IMR-90 (cell line): ENCODE results near the gene BGN. TPM values are rescaled to one million over a fixed set of nuclear protein-coding genes. Genes with fewer than 3 reads are reported as not detected.
A peak's percentile ranks its signal among the peaks of the same experiment; 100 is the strongest.

Source experiments
- ATAC-seq: fragments of 200-7000 bp; cut with Tn5 transposase; 2 replicates; pipeline ENCODE4 v1.9.1; 2020; ENCODE audit warnings: low read depth, mild to moderate bottlenecking, moderate library complexity
- BruUV-seq: library from RNA; stranded (reverse); fragments of 400-500 nt; replicated peaks from 2 replicates; lab custom pipeline; 2021; lab: Mats Ljungman, UMichigan
- CTCF ChIA-PET: fragments of 300-600 bp; formaldehyde crosslinking; extraction: SDS; loops from one replicate; lab custom pipeline; 2021; ENCODE audit warnings: antibody characterized with exemption; lab: Yijun Ruan, JAX
- POLR2A ChIA-PET: fragments of 300-600 bp; sonication (Branson Sonifier 250); formaldehyde crosslinking; loops from one replicate; lab custom pipeline; 2022; ENCODE audit warnings: antibody characterized with exemption; ENCODE audit not compliant: unreplicated experiment; lab: Charles Lee
- DNase-seq: peaks from one replicate; pipeline ENCODE4 v3.0.0; 2013
- H2AFZ ChIP-seq: replicated peaks from 2 replicates; pipeline ENCODE3; 2013; ENCODE audit warnings: low read length, mild to moderate bottlenecking; ENCODE audit not compliant: poor library complexity
- H2AK5ac ChIP-seq: 2 replicates; pipeline ENCODE4 v1.6.1; 2013; ENCODE audit warnings: low read depth, low read length, inconsistent platforms
- H2AK9ac ChIP-seq: replicated peaks from 2 replicates; pipeline ENCODE3; 2013; ENCODE audit warnings: mild to moderate bottlenecking, low read depth, low read length, moderate library complexity; ENCODE audit not compliant: poor library complexity
- H2BK120ac ChIP-seq: 2 replicates; pipeline ENCODE4 v1.6.1; 2013; ENCODE audit warnings: low read depth, low read length, inconsistent platforms
- H2BK15ac ChIP-seq: 3 replicates; pipeline ENCODE4 v1.6.1; 2013; ENCODE audit warnings: low read depth, low read length, inconsistent platforms
- H2BK20ac ChIP-seq: 2 replicates; pipeline ENCODE4 v1.6.1; 2013; ENCODE audit warnings: low read depth, mild to moderate bottlenecking, inconsistent platforms, low read length, moderate library complexity
- H2BK5ac ChIP-seq: 2 replicates; pipeline ENCODE4 v1.6.1; 2013; ENCODE audit warnings: mild to moderate bottlenecking, low read depth, low read length, inconsistent platforms; ENCODE audit not compliant: poor library complexity, severe bottlenecking
- H3K14ac ChIP-seq: replicated peaks from 2 replicates; pipeline ENCODE4 v1.6.1; 2013; ENCODE audit warnings: low read depth, low read length, inconsistent platforms
- H3K18ac ChIP-seq: 2 replicates; pipeline ENCODE4 v1.6.1; 2013; ENCODE audit warnings: low read depth, low read length, control low read depth
- H3K23ac ChIP-seq: 2 replicates; pipeline ENCODE4 v1.6.1; 2013; ENCODE audit warnings: low read depth, low read length, inconsistent platforms
- H3K27ac ChIP-seq: 2 replicates; pipeline ENCODE4 v1.5.1; 2013; ENCODE audit warnings: mild to moderate bottlenecking, control low read depth, low read length; ENCODE audit not compliant: insufficient read depth
- H3K27me3 ChIP-seq: 2 replicates; pipeline ENCODE4 v1.6.1; 2013; ENCODE audit warnings: low read length; ENCODE audit not compliant: control insufficient read depth, insufficient read depth
- H3K36me3 ChIP-seq: 2 replicates; pipeline ENCODE4 v1.6.1; 2013; ENCODE audit warnings: low read length, mixed read lengths; ENCODE audit not compliant: control insufficient read depth, insufficient read depth
- H3K4ac ChIP-seq: 2 replicates; pipeline ENCODE4 v1.6.1; 2013; ENCODE audit warnings: low read depth, low read length, inconsistent platforms
- H3K4me1 ChIP-seq: 2 replicates; pipeline ENCODE4 v1.6.1; 2013; ENCODE audit warnings: low read length, mixed read lengths; ENCODE audit not compliant: control insufficient read depth, insufficient read depth
- H3K4me2 ChIP-seq: 2 replicates; pipeline ENCODE4 v1.6.1; 2013; ENCODE audit warnings: low read depth, mild to moderate bottlenecking, control low read depth, low read length, moderate library complexity
- H3K4me3 ChIP-seq: 2 replicates; pipeline ENCODE4 v1.5.1; 2013; ENCODE audit warnings: low read depth, mild to moderate bottlenecking, control low read depth, low read length, moderate library complexity; ENCODE audit not compliant: insufficient read depth
- H3K56ac ChIP-seq: 2 replicates; pipeline ENCODE4 v1.6.1; 2013; ENCODE audit warnings: low read length, inconsistent platforms; ENCODE audit not compliant: insufficient read depth; ENCODE audit errors: extremely low read depth
- H3K79me1 ChIP-seq, 2 experiments: 2 replicates each; pipeline ENCODE4 v1.6.1; 2013; ENCODE audit warnings: low read length in 2 of 2, inconsistent platforms in 1 of 2, low read depth in 1 of 2
- H3K9ac ChIP-seq: 2 replicates; pipeline ENCODE4 v1.6.1; 2013; ENCODE audit warnings: low read depth, low read length, control low read depth
- H3K9me1 ChIP-seq: 2 replicates; pipeline ENCODE4 v1.6.1; 2013; ENCODE audit warnings: low read length, inconsistent platforms; ENCODE audit not compliant: insufficient read depth
- H3K9me3 ChIP-seq: 2 replicates; pipeline ENCODE4 v1.6.1; 2013; ENCODE audit warnings: low read length; ENCODE audit not compliant: control insufficient read depth, insufficient read depth
- H4K20me1 ChIP-seq: 2 replicates; pipeline ENCODE4 v1.6.1; 2013; ENCODE audit warnings: low read length, inconsistent platforms; ENCODE audit not compliant: insufficient read depth
- H4K5ac ChIP-seq: 2 replicates; pipeline ENCODE4 v1.6.1; 2013; ENCODE audit warnings: mild to moderate bottlenecking, low read depth, low read length, control low read depth
- H4K8ac ChIP-seq, 2 experiments: 2 replicates each; pipeline ENCODE4 v1.6.1; 2013; ENCODE audit warnings: low read depth in 2 of 2, low read length in 2 of 2, control low read depth in 1 of 2, inconsistent platforms in 1 of 2
- H4K91ac ChIP-seq: 2 replicates; pipeline ENCODE4 v1.6.1; 2013; ENCODE audit warnings: low read depth, low read length, inconsistent platforms; ENCODE audit not compliant: insufficient read depth
- CHD1 ChIP-seq: IDR thresholded peaks from 2 replicates; pipeline ENCODE4 v1.6.1; 2012; ENCODE audit warnings: low read depth, low read length, improper control_type of control experiment
- RFX5 ChIP-seq: IDR thresholded peaks from 2 replicates; pipeline ENCODE4 v1.8.0; 2012; ENCODE audit warnings: low read depth, mild to moderate bottlenecking, low read length, moderate library complexity
- WGBS, 2 experiments: methylation state at CpG; one replicate each; pipeline versions ENCODE4 v1.1.5 to v1.1.7; 2013; ENCODE audit warnings: missing lambda C conversion rate in 2 of 2; ENCODE audit not compliant: insufficient read length in 1 of 2; ENCODE audit errors: extremely low coverage in 2 of 2; 5-methylcytosine and 5-hydroxymethylcytosine counted together
- dilution Hi-C: fragments of 300-500 bp; cut with HindIII; formaldehyde crosslinking; loops from one replicate; pipeline ENCODE4 v1.14.3; 2018; ENCODE audit warnings: low sequenced_read_pairs; ENCODE audit not compliant: unreplicated experiment
- in situ Hi-C: fragments of 300-500 bp; cut with MboI; formaldehyde crosslinking; loops from 3 replicates; pipeline ENCODE4 v1.14.3; 2019; ENCODE audit warnings: low sequenced_read_pairs, inconsistent platforms, mixed read lengths
- intact Hi-C: fragments of 100-400 bp; cut with micrococcal nuclease; formaldehyde crosslinking; loops from 2 replicates; pipeline ENCODE4 v1.10.0; 2022
- polyA plus RNA-seq, 3 experiments: library from polyadenylated mRNA; depleted of rRNA; stranded (reverse); fragments of >200 nt; gene quantifications; 2 replicates each; pipeline ENCODE4 v1.2.3, GENCODE V29; 2012; ENCODE audit warnings: low replicate concordance in 1 of 3
- total RNA-seq: library from RNA; depleted of rRNA; stranded (reverse); fragments of >200 nt; gene quantifications from 2 replicates; pipeline ENCODE4 v1.2.3, GENCODE V29; 2012

The BGN gene
- total and polyA plus RNA-seq, 2 of the 4 experiments (the other 2 are of a cell fraction): 11.3 to 298 TPM

DNA sequence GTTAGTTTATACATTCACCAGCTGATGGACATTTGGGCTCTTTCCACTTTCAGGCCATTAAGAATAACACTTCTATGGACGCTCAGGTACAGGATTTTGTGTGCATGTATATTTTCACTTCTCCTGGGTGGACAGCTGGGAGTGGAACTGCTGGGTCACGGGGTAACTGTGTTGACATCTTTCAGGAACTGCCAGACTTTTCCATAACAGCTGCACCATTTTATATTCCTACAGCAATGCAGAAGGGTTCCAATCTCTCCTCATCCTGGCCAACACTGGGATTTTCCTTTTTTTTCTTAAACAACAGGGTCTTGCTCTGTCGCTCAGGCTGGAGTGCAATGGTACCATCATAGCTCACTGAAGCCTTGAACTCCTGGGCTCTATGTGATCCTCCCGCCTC lies 36.3 kb upstream of the BGN start:
- no peaks in the 10 kb centered on the region; the same call in 1 of the 2 replicates for H3K9me1 ChIP-seq
- H3K4me1 ChIP-seq: no peaks in the 10 kb centered on the region; the same call in 1 of the 2 replicates
- no peak overlapping the region for H2BK15ac ChIP-seq
- no peaks in the 10 kb centered on the region for H4K20me1 ChIP-seq
- no peak overlapping the region for H3K56ac ChIP-seq
- H3K27ac ChIP-seq: no peak overlapping the region
- H4K5ac ChIP-seq: no peak overlapping the region
- H2AFZ ChIP-seq: no peak overlapping the region
- DNase-seq (no peak), ATAC-seq (no peak)
- no peak overlapping the region for H3K18ac ChIP-seq
- CTCF ChIA-PET: no interaction called here
- TF ChIP-seq CHD1 (no peak), RFX5 (no peak)
- 0 out of 2 replicates have a peak, but pooled peaks cover 2% of the 10 kb centered on the region for H3K36me3 ChIP-seq
- no peak overlapping the region for H3K23ac ChIP-seq
- H2BK120ac ChIP-seq: no peak overlapping the region
- no peak overlapping the region for H2BK20ac ChIP-seq
- BruUV-seq: no TSS peak
- no peak overlapping the region for H2AK5ac ChIP-seq
- no peak overlapping the region for H3K4me3 ChIP-seq
- dilution Hi-C loops (no loop called here), intact Hi-C loops (no loop called here), in situ Hi-C loops (loop anchor here (25.0 kb wide), 1 partner anchor 421 kb away; no protein-coding TSS in a partner anchor)
- no peak overlapping the region for H3K9ac ChIP-seq
- H3K4ac ChIP-seq: no peak overlapping the region
- no peak overlapping the region for H2AK9ac ChIP-seq
- no CpG with 5 or more reads among the region's 4 CpGs for WGBS, 2 experiments
- H3K14ac ChIP-seq: no peak overlapping the region
- H4K91ac ChIP-seq: 0 out of 2 replicates have a peak overlapping the region, but pooled peaks have one; percentile 9
- no peaks in the 10 kb centered on the region for H3K79me1 ChIP-seq
- H3K9me3 ChIP-seq: no peaks in the 10 kb centered on the region; the same call in 1 of the 2 replicates
- no peak overlapping the region for H2BK5ac ChIP-seq
- no peak overlapping the region for H3K4me2 ChIP-seq
- no peaks in the 10 kb centered on the region for H3K27me3 ChIP-seq
- POLR2A ChIA-PET: no interaction called here
- no peak overlapping the region for H4K8ac ChIP-seq
